Astrocyte of the cerebellum (primary cell): ENCODE data around the gene SEC24D.

Source experiments
- DNase-seq: peaks from one replicate; pipeline ENCODE4 v3.0.0-alpha.2; 2011; ENCODE audit warnings: low read depth
- H3K4me3 ChIP-seq: 2 replicates; pipeline ENCODE4 v1.5.1; 2011; ENCODE audit warnings: mild to moderate bottlenecking, low read depth, low read length, moderate library complexity
- in situ Hi-C: cut with HindIII; loops from 2 replicates; pipeline ENCODE4 v1.10.0; 2017; ENCODE audit warnings: low sequenced_read_pairs
- TF ChIP-seq, protein P1 (sequence below): IDR thresholded peaks from 2 replicates; pipeline ENCODE4 v1.5.1; 2012; ENCODE audit warnings: low read length, low read depth, moderate library complexity, mild to moderate bottlenecking; ENCODE audit errors: missing control alignments

The SEC24D gene

DNA sequence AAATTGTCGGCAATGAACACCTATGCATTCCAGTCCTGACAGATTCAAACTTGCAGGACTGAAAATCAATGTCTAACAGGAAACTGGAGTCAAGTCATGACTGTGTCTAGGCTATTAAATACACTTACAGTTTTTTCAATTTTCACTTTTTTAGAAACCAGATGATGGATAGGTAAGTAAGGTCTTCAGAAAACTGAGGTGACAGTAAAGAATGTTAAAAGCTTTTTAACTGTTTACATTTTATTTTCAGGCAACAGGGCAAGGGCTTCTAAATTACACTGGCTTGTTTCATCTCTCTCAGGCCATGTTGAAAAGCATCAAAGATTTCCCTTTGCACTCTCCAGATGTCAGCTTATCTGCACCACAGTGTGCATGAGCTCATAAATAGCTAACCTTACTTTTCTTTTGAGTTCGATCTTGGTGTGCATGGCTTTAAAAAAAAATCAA lies 65.2 kb downstream of the SEC24D start:
- DNase-seq, result no peak
- in situ Hi-C loops, result no loop called here
- TF ChIP-seq, protein P1, sequence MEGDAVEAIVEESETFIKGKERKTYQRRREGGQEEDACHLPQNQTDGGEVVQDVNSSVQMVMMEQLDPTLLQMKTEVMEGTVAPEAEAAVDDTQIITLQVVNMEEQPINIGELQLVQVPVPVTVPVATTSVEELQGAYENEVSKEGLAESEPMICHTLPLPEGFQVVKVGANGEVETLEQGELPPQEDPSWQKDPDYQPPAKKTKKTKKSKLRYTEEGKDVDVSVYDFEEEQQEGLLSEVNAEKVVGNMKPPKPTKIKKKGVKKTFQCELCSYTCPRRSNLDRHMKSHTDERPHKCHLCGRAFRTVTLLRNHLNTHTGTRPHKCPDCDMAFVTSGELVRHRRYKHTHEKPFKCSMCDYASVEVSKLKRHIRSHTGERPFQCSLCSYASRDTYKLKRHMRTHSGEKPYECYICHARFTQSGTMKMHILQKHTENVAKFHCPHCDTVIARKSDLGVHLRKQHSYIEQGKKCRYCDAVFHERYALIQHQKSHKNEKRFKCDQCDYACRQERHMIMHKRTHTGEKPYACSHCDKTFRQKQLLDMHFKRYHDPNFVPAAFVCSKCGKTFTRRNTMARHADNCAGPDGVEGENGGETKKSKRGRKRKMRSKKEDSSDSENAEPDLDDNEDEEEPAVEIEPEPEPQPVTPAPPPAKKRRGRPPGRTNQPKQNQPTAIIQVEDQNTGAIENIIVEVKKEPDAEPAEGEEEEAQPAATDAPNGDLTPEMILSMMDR, result no peak
- no peak overlapping the region for H3K4me3 ChIP-seq

DNA sequence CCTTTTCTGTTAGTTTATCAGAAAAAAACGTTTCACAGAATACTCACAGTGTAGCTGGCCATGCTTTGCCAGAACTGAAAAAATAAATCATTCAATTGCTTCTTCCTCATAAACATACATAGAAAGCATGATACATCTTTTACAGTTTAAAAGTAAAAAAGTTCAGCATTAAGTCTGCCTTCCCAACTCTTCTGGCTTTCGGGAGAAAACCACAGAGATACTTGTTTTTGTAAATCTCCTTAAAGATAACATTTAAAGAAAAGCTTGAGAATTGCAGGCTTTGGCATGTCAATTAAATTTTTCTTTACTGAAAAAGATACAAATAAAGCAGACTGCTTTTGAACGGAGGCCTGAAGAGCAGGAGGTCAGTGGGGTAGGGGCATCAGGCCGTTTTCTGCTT lies 66.8 kb downstream of the SEC24D start:
- TF ChIP-seq, protein P1, result no peak
- no peak for DNase-seq
- in situ Hi-C loops, result no loop called here
- H3K4me3 ChIP-seq, result no peak overlapping the region

DNA sequence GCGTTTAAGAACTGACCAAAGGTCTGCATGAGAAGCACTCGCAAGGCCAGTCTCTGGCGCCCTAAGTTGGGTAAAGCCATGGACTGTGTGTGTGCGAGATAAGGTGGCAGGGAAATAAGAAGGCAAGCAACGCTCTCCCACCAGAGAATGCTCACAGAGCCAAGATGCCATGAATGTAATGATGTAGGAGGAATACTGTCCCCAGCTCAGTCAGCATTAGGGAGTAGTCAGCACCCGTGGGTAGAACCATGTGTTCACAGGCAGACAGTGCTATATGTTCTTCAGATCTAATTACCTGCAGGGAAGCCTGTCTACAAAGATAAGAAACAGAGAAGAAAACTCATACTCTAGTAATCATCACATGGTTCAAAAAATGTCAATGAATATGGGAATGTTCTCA lies 68.8 kb downstream of the SEC24D start:
- no peak overlapping the region for H3K4me3 ChIP-seq
- in situ Hi-C loops, result no loop called here
- no peak for DNase-seq
- TF ChIP-seq, protein P1, result no peak

DNA sequence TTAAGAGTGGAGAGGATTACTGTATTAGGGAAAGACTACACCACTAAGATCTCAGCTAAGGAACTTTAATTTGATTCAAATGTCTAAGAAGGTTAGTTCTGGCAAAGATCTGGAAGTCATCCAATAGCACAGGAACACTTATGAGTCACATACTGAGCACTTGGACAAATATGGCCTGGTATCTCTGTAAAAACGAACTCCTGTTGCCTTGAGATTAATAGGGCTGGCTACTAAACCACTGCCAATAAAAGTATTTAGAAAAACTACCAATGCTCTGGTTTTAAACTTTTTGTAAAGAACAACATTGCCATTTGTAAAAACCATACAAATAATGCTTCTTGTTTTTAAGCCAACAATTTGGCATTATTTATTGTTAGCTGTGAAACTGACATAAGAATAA lies 70.5 kb downstream of the SEC24D start:
- in situ Hi-C loops, result no loop called here
- TF ChIP-seq, protein P1, result no peak
- H3K4me3 ChIP-seq, result no peak overlapping the region
- peak; percentile 97 for DNase-seq

DNA sequence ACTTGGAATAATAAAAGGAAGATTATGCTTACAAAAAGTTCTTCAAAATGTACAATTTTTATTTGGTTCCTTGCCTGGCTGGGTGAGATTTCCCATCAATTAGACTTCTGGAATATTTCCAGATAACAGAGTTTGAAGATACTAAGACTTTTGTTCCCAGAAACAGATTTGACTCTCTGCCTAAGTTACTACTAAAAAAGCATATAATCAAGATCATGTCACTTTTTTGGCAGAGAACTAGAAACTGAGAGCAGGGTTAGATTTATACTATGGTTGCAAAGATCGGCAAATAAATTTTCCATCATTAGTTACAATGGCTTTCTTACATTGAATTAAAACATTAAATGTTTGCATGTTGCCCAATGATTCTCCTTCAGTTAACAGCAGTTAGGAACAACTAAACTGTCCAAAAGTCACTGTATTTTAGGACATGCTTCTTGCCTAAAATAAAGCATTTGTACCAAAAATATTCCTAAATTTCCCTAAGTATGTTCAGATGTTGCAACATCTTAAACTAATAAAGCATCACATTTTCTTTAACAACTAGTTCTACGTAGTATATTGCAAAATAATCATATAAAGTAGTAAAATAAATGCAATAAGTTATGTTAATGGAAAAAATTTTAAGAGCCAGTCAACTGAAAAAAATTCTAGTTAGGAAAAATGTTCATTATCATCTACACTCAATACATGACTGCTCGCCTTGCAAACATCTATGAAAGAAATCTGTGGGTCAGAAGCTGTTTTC lies 73.0 kb downstream of the SEC24D start:
- no peak overlapping the region for H3K4me3 ChIP-seq
- DNase-seq, result no peak
- TF ChIP-seq, protein P1, result no peak
- in situ Hi-C loops, result no loop called here

DNA sequence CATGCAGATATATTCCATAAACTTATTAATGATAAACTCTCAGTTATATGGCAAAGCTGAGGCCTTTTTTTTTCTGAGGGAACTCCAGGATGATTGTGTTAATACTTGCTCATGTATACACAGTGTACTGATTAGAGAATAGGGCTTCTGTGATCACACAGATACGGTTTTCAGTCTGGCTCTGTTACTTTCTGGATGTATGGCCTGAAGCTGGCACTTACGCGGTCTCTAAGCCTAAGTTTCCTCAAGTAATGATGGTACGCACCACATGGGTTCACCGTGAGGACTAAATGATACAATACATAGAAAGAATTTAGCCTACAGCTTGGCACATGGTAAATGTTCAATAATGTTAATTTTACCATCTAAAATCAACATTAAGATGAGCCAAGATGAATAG lies 73.8 kb downstream of the SEC24D start:
- TF ChIP-seq, protein P1, result no peak
- in situ Hi-C loops, result no loop called here
- H3K4me3 ChIP-seq, result no peak overlapping the region
- DNase-seq, result no peak
